HepG2 (cell line): ENCODE results near the gene TOP2A. TPM values are rescaled to one million over a fixed set of nuclear protein-coding genes. Genes with fewer than 3 reads are reported as not detected.

Experiments
- CREM ChIP-seq, 2 experiments: sonication (generic) in 1 of 2; formaldehyde crosslinking in 1 of 2; IDR thresholded peaks; 2 replicates each; pipeline versions ENCODE4 v1.4.0 to v1.6.1; 2016 to 2020; ENCODE audit warnings: antibody characterized with exemption in 1 of 2, mild to moderate bottlenecking in 1 of 2, missing genetic modification reagents in 1 of 2
- GLI4 ChIP-seq: sonication (generic); formaldehyde crosslinking; IDR thresholded peaks from 2 replicates; pipeline ENCODE4 v1.5.1; 2020; ENCODE audit warnings: missing genetic modification reagents, mild to moderate bottlenecking, moderate library complexity, borderline replicate concordance
- KIAA2018 ChIP-seq: sonication (generic); formaldehyde crosslinking; IDR thresholded peaks from 2 replicates; pipeline ENCODE4 v1.5.0; 2020; ENCODE audit warnings: mild to moderate bottlenecking, missing genetic modification reagents, borderline replicate concordance
- KLF9 ChIP-seq: IDR thresholded peaks from 2 replicates; pipeline ENCODE4 v1.6.1; 2016; ENCODE audit warnings: low read depth
- PPARG ChIP-seq: conservative IDR thresholded peaks from 2 replicates; pipeline ENCODE4 v1.6.1; 2016; ENCODE audit warnings: missing biosample characterization, missing genetic modification reagents
- PRMT3 ChIP-seq: sonication (generic); formaldehyde crosslinking; IDR thresholded peaks from 2 replicates; pipeline ENCODE4 v1.8.1; 2022; ENCODE audit warnings: low read depth, mild to moderate bottlenecking, moderate library complexity, missing genetic modification reagents, borderline replicate concordance
- SKIL ChIP-seq: sonication (generic); formaldehyde crosslinking; IDR thresholded peaks from 2 replicates; pipeline ENCODE4 v1.8.0; 2022; ENCODE audit warnings: missing genetic modification reagents, mild to moderate bottlenecking, moderate library complexity, borderline replicate concordance
- ZNF446 ChIP-seq: sonication (generic); formaldehyde crosslinking; IDR thresholded peaks from 2 replicates; pipeline ENCODE4 v1.5.0; 2020; ENCODE audit warnings: mild to moderate bottlenecking, missing genetic modification reagents
- ZNF687 ChIP-seq: sonication (generic); formaldehyde crosslinking; IDR thresholded peaks from 2 replicates; pipeline ENCODE4 v1.5.1; 2020; ENCODE audit warnings: mild to moderate bottlenecking, missing genetic modification reagents, moderate library complexity
- ZXDC ChIP-seq: sonication (generic); formaldehyde crosslinking; IDR thresholded peaks from 2 replicates; pipeline ENCODE4 v1.5.0; 2020; ENCODE audit warnings: mild to moderate bottlenecking, missing genetic modification reagents
- polyA plus RNA-seq, 8 experiments: library from polyadenylated mRNA; depleted of rRNA in 3 of 8; stranded (reverse) in 7 of 8; unstranded in 1 of 8; fragments of >200 nt; fragmentation: Illumina TruSeq in 4 of 8; extraction: Trizol in 4 of 8; gene quantifications; 2 replicates each; pipeline versions ENCODE4 v1.2.1 to v1.2.3, GENCODE V29; 2011 to 2016; ENCODE audit warnings: low read depth in 4 of 8, missing spikeins in 1 of 8, mixed read lengths in 1 of 8; ENCODE audit not compliant: insufficient read depth in 1 of 8
- total RNA-seq, 5 experiments: library from RNA; depleted of rRNA; stranded (reverse); fragments of >200 nt; fragmentation: Illumina TruSeq; extraction: Trizol; gene quantifications; 2 replicates each; pipeline ENCODE4 v1.2.3, GENCODE V29; 2016; ENCODE audit warnings: low read depth in 1 of 5

The TOP2A gene
- total and polyA plus RNA-seq, 2 of the 13 experiments (the other 11 are each of a cell fraction or from before 2014, with no cell fraction given), result 108 to 327 TPM

GRCh38 chr17:40352779-40353394 lies 64.8 kb downstream of the TOP2A start (continued):
- TF ChIP-seq KIAA2018 (CRISPR knock-in tag) (no peak), ZNF446 (CRISPR knock-in tag) (no peak), KLF9 (CRISPR knock-in tag) (peak; percentile 53; the same call in 1 of the 2 replicates), PPARG (CRISPR knock-in tag) (peak; percentile 88), ZNF687 (CRISPR knock-in tag) (peak; percentile 80), PRMT3 (CRISPR knock-in tag) (no peak), GLI4 (CRISPR knock-in tag) (no peak), SKIL (CRISPR knock-in tag) (peak; percentile 86; the same call in 1 of the 2 replicates), CREM (IDR thresholded peaks at IDR 0.05) (peak; percentile 60; the same call in 1 of the 2 replicates), CREM (CRISPR knock-in tag; IDR thresholded peaks at IDR 0.05) (no peak), ZXDC (CRISPR knock-in tag) (no peak)
